ENCODE results near the gene RPS27L.
A peak's percentile ranks its signal among the peaks of the same experiment; 100 is the strongest.

The RPS27L gene

DNA sequence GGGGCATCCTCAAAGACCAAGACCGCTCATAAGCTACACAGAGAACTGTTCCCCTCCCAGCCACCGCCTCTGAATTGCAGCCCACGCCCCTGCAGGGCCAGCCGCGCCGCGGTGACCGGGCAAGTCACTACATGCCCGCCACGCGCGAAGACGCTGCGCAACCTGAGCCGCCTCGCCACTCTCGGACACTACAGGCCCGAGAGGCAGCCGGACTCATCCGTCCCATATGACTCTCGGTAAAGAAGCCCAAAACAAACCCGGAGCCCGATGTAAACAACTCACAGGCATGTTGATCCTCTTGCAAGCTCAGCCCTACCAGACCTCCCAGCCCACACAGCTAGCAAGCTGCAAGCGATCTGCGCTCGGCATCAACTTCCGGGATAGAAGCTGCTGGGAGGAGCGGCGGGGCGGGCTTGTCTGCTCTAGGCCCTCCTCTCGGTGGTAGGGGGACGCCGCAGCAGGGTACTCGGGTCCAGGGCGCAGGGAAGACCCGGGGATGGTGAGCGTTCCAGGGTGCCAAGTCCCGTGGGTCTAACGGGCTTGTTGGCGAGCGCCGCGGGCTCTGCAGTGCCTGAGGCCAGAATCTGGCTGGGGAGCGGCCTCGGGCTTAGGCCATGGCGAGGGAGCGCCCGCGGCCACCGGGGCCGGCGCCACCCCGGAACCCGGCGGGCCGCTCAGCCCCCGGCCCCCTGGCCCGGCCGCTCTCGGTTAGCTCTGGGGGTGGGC lies at the start of gene RPS27L:
RPS27L (minus strand) TSS at position 360 of the 726 bp plus-strand sequence; CDS start at position 288, 72 bp downstream.
- DNase-seq: peak; percentile 62

DNA sequence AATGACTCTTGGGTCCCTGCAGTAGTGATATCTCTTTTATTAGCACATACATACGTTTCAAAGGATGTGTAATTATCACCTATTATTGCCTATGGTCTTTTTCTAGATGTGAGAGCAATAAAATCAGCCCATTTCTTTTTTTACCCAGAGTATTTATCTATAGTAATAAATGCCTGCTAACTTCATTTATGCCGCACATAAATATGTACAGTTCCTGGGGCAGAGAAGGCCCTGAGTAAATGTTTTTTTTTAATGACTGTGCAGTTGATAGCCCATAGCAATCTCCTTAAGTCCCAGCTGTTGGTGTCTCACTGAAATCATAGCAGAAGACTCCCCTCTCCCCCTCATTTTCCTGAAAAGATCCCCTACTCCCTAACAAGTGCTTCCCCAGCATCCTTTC lies 48.8 kb upstream of the RPS27L start:
- no peak for DNase-seq

DNA sequence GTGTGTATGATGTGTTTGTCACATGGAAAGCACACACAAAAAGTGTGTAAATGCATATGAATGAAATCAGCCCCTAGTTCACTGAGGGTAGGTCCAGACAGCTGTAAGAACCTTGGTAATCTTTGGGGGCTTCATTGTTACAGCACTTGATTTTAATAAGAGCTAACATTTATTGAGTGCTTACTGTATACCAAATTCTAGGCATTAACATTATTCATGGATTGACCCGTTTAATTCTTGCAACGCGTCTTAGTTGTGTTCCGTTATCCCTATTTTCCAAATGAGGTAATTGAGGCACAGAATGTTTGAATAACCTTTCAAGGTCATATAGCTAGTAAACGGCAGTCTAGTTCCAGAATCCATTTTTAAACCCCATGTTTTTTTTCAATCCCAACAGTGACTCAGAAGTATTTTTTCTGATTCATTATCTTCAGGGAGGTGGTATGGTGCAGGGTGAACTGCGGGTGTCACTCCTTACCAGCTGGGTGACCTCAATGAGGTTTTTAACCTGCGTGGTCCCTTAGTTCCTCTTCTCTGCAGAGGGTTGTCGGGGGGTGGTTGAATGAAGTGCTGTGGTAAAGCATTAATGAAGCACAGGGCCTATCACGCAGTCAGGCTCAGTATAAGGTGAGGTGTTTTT lies 46.3 kb upstream of the RPS27L start:
- no peak for DNase-seq

DNA sequence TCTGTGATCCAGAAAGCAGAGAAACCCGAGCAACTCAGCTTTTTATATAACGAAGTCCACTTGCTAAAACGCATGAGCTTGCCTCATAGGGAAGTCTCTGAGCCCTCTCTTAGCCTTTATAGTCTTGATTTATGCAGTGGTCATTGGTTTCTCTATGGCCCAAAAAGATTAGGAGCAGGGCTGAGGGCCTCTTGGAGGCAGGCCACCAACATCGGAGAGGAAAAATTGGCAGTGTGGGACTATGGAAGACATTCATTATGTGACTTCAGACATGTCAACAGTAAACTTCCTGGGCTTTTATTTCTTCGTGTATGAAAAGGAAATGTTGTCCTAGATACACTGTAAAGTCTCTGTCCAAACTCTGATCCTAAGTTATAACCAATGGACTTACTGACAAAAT lies 45.6 kb upstream of the RPS27L start:
- no peak for DNase-seq

DNA sequence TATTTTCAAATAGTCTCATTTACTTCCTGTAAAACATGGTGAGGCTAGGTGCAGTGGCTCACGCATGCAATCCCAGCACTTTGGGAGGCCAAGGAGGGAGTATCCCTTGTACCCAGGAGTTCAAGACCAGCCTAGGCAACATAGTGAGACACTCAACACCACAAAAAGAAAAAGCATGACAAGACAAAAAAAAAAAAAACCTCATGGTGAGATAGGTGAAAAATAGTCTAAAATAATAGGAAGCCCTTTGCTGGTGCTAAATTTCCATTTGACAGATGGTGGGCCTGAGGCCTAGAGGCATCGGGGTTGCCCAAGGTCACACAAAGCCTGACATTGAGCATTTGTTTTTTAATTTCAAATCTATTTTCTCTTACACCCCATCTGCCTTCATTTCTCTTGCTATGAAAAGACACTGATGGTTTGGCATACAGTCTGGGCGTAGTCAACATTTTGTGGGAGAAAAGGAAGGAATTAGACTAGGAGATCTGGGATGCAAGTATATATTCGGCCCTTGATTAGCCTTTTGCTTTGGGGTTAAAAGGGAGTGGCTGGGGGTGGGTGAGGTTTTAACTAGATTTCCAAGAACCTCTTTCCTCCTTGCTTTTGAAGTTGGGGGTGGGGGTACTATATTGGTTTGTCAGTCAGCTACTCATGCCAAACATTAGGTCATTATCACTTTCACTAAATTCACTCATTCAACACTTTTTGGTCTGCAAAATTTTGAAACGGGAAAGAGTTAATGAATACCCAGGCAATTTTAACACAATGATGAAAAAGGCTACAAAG lies 43.4 kb upstream of the RPS27L start:
- no peak for DNase-seq

DNA sequence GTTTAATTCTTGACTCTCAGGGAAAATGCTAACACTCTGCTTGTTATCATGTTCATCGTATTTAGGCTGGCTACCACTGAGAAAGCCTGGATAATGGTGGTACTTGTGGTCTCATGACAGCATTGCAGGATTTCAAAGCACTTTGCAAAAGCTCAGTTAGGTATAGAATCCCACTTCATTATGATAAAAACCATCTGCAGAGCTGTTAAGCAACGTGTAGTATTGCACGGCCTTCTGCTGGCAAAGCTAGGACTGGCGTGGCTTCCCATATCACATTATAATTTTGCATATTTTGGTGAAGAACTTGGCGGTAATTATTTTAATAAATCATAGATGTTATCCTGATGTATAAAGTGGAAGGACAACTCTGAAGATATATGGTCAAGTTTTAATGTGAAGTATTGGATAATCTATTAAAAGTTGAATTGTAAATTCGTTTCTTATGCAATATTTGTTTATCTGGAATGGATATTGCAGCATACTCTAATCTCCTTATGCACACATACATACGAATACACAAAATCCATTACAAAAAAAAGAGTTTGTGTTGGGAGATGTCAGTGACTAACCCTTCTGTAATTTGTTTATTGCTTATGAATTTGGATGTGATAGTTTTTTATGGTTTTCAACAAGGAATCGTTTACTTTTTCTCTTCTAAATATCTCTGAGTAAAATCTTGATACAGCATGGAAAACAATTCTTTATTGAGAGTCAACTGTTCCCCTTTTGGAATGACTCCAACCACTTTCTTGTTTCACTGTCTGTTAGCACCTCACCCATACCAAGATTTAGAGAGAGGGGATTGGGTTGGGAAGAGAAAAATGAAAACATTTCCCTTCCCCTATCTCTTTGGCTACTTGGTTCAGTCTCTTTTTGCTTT lies 41.3 kb upstream of the RPS27L start:
- no peak for DNase-seq

DNA sequence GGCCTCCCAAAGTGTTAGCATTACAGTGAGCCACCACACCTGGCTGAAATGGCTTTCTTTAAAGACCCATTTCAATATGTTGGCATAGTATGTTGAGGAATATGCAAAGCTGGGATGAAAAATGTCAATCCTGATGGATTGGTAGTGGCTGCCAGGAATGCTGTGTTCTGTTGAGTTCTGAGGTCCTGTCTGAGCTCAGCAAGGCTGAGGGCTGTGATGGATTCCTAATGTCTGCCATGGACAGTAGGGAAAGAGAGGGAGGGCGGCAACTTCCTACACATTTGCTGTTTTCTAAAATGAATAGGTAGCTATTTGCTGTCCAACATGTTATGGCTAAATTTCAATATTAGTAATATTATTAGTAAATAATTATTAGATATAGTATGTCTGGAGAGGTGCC lies 40.3 kb upstream of the RPS27L start:
- DNase-seq: no peak

DNA sequence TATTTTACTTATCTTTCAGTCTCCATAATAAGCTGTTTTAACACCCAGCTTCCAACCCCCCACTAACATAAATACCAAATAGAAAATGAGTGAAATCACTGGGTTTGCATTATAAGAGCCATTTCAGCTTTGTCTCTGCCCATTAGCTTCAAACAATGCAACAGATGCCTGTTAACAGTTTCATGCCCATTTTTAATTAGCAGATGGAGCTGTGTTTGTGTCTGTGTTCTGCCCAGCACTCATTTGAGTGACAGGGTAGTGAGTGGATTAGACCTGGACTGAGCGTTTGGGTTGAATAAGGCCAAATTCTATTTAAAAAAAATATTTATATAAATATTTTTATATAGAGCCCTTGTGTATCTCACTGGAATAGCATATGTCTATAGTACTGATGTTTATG lies 39.6 kb upstream of the RPS27L start:
- DNase-seq: no peak

DNA sequence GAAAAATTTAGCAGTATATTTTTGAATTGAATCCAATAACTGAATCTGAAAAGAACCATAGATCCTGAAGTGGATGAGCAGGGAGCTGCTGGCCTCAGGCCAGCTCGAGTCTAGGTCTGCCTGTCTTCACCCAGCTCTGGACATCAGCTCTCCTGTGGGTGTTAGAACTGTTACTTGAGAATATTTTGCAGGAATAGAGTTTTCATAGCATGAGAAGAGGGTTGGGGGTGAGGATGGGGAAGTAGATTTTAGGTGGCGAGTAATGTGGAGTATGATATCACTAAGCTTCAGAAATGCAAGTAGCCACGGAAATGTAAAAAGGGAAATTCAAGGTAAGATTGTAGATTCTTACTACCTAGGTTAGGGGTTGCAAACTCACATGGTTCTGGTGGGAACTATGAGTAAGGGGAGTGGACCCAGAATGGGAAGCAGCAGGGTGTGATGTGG lies 38.3 kb upstream of the RPS27L start:
- no peak for DNase-seq

DNA sequence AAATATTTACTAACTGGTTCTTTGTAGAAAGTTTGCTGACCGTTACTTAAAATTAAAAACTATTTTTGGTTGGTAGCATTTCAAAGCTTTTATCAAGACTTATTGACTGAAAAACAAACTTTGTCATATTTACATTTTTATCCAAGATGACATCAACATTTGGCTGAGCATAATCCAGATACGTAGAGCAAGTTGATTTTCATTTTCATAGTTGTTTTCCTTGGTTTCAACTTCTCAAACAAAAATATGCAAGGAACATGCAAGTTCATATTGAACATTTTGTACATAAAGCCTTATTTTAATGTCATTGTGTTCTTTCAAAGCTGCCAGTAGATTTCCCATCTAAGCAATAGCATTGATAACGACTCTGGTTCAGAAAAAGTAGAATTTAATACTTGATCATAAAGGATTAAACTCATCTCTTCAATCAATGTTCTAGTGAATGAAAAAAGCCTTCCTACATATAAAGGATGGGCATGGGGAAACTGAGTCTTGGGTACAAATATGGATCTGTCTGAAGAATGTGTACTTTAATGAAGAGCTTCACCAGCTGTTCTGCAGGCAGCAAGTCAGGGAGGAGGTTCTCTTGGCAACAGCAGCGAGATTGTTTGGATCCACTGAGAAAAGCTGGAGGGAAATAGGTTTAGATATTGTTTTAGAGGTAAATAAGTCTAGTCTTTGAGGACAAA lies 37.7 kb upstream of the RPS27L start:
- DNase-seq: no peak

DNA sequence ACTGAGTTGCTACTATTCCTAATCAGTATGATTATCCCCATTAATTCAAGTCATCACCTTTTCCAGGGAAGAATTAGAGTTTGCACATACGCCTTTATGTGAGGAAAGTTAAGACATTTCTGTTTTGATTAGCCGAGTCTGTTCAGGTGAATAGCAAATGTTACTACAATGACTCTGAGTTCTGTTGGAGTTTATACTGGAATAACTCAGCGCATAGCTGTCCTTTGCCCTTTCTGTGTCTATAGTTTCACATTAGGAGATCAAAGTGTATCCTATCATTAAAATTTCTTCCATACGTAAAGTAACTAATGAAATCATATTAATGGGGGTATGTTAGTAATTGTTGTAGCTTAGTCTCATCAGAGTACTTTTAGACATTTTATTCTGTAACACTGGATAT lies 37.0 kb upstream of the RPS27L start:
- DNase-seq: no peak

DNA sequence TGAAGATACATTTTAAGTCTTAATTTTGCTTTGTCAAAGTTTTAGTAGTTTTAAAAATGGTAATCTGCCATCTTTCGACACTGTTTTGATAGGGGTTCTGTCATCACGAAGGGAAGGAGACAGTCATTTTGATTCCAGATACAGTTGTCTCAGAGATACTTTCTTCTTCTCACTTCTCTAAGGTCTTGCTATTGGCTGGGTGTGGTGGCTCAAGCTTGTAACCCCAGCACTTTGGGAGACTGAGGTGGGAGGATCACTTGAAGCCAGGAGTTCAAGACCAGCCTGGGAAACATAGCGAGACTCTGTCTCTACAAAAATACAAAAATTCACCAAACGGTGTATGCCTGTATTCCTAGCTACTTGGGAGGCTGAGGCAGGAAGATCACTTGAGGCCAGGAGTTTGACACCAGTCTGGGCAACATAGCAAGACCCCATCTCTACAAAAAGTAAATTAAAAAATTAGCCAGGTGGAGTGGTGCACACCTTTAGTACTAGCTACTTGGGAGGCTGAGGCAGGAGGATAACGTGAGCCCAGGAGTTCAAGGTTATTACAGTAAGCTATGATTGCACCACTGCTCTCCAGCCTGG lies 35.4 kb upstream of the RPS27L start:
- DNase-seq: no peak

DNA sequence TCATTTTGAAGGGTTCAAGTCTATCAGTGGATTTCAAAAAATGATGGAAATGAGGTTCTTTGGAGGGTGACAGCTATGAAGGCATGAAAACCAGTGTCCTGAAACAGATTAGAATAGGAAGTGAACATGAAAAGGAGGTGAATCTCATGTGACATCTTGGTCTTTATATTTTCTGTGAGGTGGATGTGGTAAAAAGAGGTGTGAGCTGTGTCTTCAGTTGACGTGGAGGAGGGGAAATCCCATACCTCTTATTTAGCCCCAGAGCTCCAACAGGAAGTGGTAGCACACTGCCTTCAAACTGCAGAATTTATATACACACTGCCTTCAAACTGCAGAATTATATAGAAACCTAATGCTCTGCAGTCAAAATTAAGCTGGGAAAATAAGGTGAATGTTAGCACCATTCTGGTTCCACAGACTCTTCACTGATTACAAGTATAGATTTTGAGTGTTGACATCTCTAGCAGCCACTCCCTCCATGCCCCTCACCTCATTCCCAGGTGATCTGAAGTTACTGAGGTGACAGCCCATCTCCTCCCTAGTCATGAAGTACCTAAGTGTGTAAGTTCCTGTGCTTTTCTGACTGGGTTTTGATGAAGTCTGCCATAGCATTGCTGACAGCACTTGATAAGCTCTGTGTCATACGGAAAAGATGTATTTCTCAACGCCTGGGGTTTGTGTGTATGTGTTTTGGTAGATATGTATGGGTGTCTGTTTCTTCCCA lies 34.8 kb upstream of the RPS27L start:
- DNase-seq: no peak

DNA sequence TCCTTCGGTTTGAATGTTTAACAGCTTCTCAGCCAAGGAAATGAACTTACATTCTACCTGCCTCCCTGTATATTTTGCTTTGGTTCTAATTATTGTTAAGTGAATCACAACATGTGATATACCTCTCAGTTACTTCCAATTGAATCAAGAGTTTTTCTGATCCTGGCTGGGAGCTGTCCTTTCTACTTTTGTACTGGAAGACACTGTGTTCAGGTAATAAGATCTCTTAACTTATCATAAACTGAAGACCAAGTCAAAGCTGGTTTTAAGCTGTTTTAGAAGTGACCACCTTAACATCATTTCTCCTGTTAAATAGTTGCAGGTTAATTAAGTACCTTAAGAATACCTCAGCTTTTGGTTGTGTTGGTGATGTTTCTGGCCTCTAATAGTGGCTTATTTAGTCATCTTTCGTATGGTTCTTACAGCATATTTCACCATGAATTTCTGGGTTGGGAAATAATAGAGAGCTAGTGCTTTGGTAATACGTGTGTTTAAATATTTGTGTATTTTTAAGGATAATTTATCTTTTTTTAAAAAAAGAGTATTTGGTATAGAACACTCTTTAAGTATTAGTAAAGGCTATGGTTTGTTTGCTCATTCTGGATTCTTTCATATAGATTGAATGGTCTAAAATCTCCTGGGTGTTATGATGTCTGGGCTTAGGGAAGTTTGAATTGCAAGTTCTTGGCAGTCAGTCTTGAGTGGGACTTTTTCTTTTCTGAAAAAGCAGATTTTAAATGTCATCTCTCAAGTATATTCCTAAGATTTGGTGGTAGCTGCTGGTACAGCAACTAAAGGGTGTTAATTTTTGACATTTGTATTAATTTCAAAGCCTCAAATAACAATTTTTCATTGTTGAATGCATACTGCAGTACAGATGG lies 33.7 kb upstream of the RPS27L start:
- DNase-seq: no peak

DNA sequence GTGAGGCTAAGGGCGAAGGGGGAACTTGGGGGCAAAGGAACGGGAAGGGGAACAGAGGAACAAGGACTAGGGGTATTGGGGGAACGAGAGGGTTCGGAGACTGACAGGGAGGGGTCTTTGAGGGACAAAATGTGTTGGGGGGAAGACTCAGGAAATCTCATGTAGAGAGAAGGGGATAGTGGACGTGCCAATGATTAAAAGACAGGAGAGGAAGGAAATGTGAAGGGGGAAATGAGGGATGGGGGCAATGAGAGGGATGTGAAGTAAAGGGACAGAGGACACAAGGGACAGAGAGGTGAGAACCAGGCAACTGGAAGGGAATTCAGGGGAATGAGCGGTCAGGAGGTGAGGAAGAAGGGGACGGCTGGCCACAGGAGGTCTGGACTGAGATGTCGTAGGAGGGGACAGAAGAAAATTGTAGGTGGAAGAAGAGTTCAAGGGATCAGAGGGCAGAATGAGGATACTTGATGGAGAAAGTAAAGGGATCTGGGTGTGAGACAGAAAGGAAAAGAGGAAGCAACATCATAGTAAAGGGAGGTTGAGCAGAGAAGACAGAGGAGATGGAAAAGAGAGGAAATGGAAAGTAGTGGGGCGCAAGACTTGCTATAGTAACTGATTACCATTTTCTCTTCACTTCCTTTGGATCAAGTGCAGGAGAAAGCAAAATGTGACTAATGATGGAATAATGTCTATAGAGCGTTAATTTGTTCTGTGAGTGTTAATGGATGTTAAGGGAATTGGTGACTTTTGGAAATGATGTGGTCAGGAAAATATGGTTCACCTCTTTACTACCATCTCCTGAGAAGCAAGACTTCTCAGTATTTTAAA lies 32.9 kb upstream of the RPS27L start:
- DNase-seq: no peak

DNA sequence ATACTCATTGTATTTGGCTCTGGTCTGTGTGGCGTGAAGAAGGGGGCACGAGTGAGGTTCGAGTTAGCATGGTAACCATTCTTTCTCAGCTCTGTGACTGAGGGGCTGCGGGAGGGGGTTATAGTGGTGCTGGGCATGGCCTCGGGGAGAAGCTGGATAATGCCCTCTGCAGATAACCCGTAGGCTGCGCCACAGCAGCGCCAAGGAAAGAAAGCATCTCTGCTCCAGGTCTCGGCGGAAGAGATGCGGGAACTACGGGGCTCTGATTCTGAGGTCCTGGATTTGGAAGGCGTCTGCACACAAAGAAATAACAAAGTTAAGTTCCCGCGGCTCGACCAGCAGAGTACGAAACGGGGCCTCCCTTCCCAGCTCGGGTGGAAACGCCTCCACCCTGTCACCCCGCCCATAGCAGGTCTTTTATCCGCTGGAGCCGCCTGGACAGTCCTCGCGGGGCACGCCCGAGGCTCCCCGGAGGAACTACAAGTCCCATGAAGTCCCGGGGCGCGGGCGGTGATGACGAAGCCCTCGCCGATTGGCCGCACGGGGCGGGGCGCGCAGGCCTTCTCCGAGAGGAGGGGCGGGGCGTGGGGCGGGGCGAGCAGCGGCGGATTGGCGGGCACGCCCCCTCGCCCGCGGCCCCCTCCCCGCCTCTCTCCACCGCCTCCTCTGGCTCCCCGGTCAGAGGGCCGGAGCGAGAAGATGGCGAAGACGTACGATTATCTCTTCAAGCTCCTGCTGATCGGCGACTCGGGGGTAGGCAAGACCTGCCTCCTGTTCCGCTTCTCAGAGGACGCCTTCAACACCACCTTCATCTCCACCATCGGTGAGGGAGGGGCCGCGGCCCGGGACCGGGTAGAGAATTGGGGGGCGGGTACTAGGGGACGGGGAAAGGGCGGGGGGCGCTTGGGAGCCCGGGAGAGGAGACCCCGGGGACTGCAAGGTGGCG lies 31.9 kb upstream of the RPS27L start, which contains the start of gene RAB8B:
RAB8B (plus strand) TSS at position 681 of the 946 bp plus-strand sequence; CDS start at position 700, 19 bp downstream.
- peak; percentile 83 for DNase-seq

DNA sequence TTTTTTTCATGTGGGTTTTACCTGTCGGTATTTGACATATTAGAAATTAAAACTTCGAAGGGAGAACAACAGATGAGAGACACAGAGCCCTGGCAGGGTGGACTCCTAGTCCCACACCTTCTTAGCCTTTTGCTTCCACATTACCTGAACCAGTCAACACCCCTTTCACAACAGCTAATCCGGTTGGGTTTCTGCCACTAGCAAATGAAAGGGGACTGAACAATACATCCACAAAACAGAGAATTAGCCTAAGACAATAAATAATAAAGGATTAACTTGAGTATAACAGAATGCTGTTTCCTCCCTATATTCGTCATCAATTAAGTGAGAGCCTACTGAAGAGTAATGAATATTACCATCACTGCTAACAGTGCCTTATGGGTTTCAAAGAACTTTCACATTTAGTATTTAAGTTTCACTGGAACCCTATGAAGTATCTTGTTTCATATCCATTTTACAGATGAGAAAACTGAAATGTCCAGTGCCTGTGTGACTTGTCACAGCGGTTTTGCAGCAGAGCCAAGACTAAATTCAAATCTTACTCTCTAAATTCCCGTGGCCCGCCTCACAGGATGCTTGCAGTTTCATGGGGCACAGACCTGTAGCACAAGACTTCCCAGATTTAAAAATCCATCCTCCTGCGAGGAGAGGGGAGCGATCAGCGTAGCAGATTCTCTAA lies 31.1 kb upstream of the RPS27L start:
- DNase-seq: no peak
